IMR-90 (cell line): ENCODE results near the gene SCN4A. TPM values are rescaled to one million over a fixed set of nuclear protein-coding genes. Genes with fewer than 3 reads are reported as not detected.
"Not testable (repeated sequence)": the region's sequence is repeated elsewhere in the genome, so short reads cannot be mapped to it uniquely, and the experiment has no call there.

ENCODE experiments used
- ATAC-seq: fragments of 200-7000 bp; cut with Tn5 transposase; 2 replicates; pipeline ENCODE4 v1.9.1; 2020; ENCODE audit warnings: low read depth, mild to moderate bottlenecking, moderate library complexity
- BruUV-seq: library from RNA; stranded (reverse); fragments of 400-500 nt; replicated peaks from 2 replicates; lab custom pipeline; 2021; lab: Mats Ljungman, UMichigan
- CTCF ChIA-PET: fragments of 300-600 bp; formaldehyde crosslinking; extraction: SDS; loops from one replicate; lab custom pipeline; 2021; ENCODE audit warnings: antibody characterized with exemption; lab: Yijun Ruan, JAX
- POLR2A ChIA-PET: fragments of 300-600 bp; sonication (Branson Sonifier 250); formaldehyde crosslinking; loops from one replicate; lab custom pipeline; 2022; ENCODE audit warnings: antibody characterized with exemption; ENCODE audit not compliant: unreplicated experiment; lab: Charles Lee
- DNase-seq: peaks from one replicate; pipeline ENCODE4 v3.0.0; 2013
- H2AFZ ChIP-seq: replicated peaks from 2 replicates; pipeline ENCODE3; 2013; ENCODE audit warnings: low read length, mild to moderate bottlenecking; ENCODE audit not compliant: poor library complexity
- H2AK5ac ChIP-seq: 2 replicates; pipeline ENCODE4 v1.6.1; 2013; ENCODE audit warnings: low read depth, low read length, inconsistent platforms
- H2AK9ac ChIP-seq: replicated peaks from 2 replicates; pipeline ENCODE3; 2013; ENCODE audit warnings: mild to moderate bottlenecking, low read depth, low read length, moderate library complexity; ENCODE audit not compliant: poor library complexity
- H2BK120ac ChIP-seq: 2 replicates; pipeline ENCODE4 v1.6.1; 2013; ENCODE audit warnings: low read depth, low read length, inconsistent platforms
- H2BK15ac ChIP-seq: 3 replicates; pipeline ENCODE4 v1.6.1; 2013; ENCODE audit warnings: low read depth, low read length, inconsistent platforms
- H2BK20ac ChIP-seq: 2 replicates; pipeline ENCODE4 v1.6.1; 2013; ENCODE audit warnings: low read depth, mild to moderate bottlenecking, inconsistent platforms, low read length, moderate library complexity
- H2BK5ac ChIP-seq: 2 replicates; pipeline ENCODE4 v1.6.1; 2013; ENCODE audit warnings: mild to moderate bottlenecking, low read depth, low read length, inconsistent platforms; ENCODE audit not compliant: poor library complexity, severe bottlenecking
- H3K14ac ChIP-seq: replicated peaks from 2 replicates; pipeline ENCODE4 v1.6.1; 2013; ENCODE audit warnings: low read depth, low read length, inconsistent platforms
- H3K18ac ChIP-seq: 2 replicates; pipeline ENCODE4 v1.6.1; 2013; ENCODE audit warnings: low read depth, low read length, control low read depth
- H3K23ac ChIP-seq: 2 replicates; pipeline ENCODE4 v1.6.1; 2013; ENCODE audit warnings: low read depth, low read length, inconsistent platforms
- H3K27ac ChIP-seq: 2 replicates; pipeline ENCODE4 v1.5.1; 2013; ENCODE audit warnings: mild to moderate bottlenecking, control low read depth, low read length; ENCODE audit not compliant: insufficient read depth
- H3K27me3 ChIP-seq: 2 replicates; pipeline ENCODE4 v1.6.1; 2013; ENCODE audit warnings: low read length; ENCODE audit not compliant: control insufficient read depth, insufficient read depth
- H3K36me3 ChIP-seq: 2 replicates; pipeline ENCODE4 v1.6.1; 2013; ENCODE audit warnings: low read length, mixed read lengths; ENCODE audit not compliant: control insufficient read depth, insufficient read depth
- H3K4ac ChIP-seq: 2 replicates; pipeline ENCODE4 v1.6.1; 2013; ENCODE audit warnings: low read depth, low read length, inconsistent platforms
- H3K4me1 ChIP-seq: 2 replicates; pipeline ENCODE4 v1.6.1; 2013; ENCODE audit warnings: low read length, mixed read lengths; ENCODE audit not compliant: control insufficient read depth, insufficient read depth
- H3K4me2 ChIP-seq: 2 replicates; pipeline ENCODE4 v1.6.1; 2013; ENCODE audit warnings: low read depth, mild to moderate bottlenecking, control low read depth, low read length, moderate library complexity
- H3K4me3 ChIP-seq: 2 replicates; pipeline ENCODE4 v1.5.1; 2013; ENCODE audit warnings: low read depth, mild to moderate bottlenecking, control low read depth, low read length, moderate library complexity; ENCODE audit not compliant: insufficient read depth
- H3K56ac ChIP-seq: 2 replicates; pipeline ENCODE4 v1.6.1; 2013; ENCODE audit warnings: low read length, inconsistent platforms; ENCODE audit not compliant: insufficient read depth; ENCODE audit errors: extremely low read depth
- H3K79me1 ChIP-seq, 2 experiments: 2 replicates each; pipeline ENCODE4 v1.6.1; 2013; ENCODE audit warnings: low read length in 2 of 2, inconsistent platforms in 1 of 2, low read depth in 1 of 2
- H3K9ac ChIP-seq: 2 replicates; pipeline ENCODE4 v1.6.1; 2013; ENCODE audit warnings: low read depth, low read length, control low read depth
- H3K9me1 ChIP-seq: 2 replicates; pipeline ENCODE4 v1.6.1; 2013; ENCODE audit warnings: low read length, inconsistent platforms; ENCODE audit not compliant: insufficient read depth
- H3K9me3 ChIP-seq: 2 replicates; pipeline ENCODE4 v1.6.1; 2013; ENCODE audit warnings: low read length; ENCODE audit not compliant: control insufficient read depth, insufficient read depth
- H4K20me1 ChIP-seq: 2 replicates; pipeline ENCODE4 v1.6.1; 2013; ENCODE audit warnings: low read length, inconsistent platforms; ENCODE audit not compliant: insufficient read depth
- H4K5ac ChIP-seq: 2 replicates; pipeline ENCODE4 v1.6.1; 2013; ENCODE audit warnings: mild to moderate bottlenecking, low read depth, low read length, control low read depth
- H4K8ac ChIP-seq, 2 experiments: 2 replicates each; pipeline ENCODE4 v1.6.1; 2013; ENCODE audit warnings: low read depth in 2 of 2, low read length in 2 of 2, control low read depth in 1 of 2, inconsistent platforms in 1 of 2
- H4K91ac ChIP-seq: 2 replicates; pipeline ENCODE4 v1.6.1; 2013; ENCODE audit warnings: low read depth, low read length, inconsistent platforms; ENCODE audit not compliant: insufficient read depth
- WGBS, 2 experiments: methylation state at CpG; one replicate each; pipeline versions ENCODE4 v1.1.5 to v1.1.7; 2013; ENCODE audit warnings: missing lambda C conversion rate in 2 of 2; ENCODE audit not compliant: insufficient read length in 1 of 2; ENCODE audit errors: extremely low coverage in 2 of 2; 5-methylcytosine and 5-hydroxymethylcytosine counted together
- dilution Hi-C: fragments of 300-500 bp; cut with HindIII; formaldehyde crosslinking; loops from one replicate; pipeline ENCODE4 v1.14.3; 2018; ENCODE audit warnings: low sequenced_read_pairs; ENCODE audit not compliant: unreplicated experiment
- in situ Hi-C: fragments of 300-500 bp; cut with MboI; formaldehyde crosslinking; loops from 3 replicates; pipeline ENCODE4 v1.14.3; 2019; ENCODE audit warnings: low sequenced_read_pairs, inconsistent platforms, mixed read lengths
- intact Hi-C: fragments of 100-400 bp; cut with micrococcal nuclease; formaldehyde crosslinking; loops from 2 replicates; pipeline ENCODE4 v1.10.0; 2022
- polyA plus RNA-seq, 3 experiments: library from polyadenylated mRNA; depleted of rRNA; stranded (reverse); fragments of >200 nt; gene quantifications; 2 replicates each; pipeline ENCODE4 v1.2.3, GENCODE V29; 2012; ENCODE audit warnings: low replicate concordance in 1 of 3
- total RNA-seq: library from RNA; depleted of rRNA; stranded (reverse); fragments of >200 nt; gene quantifications from 2 replicates; pipeline ENCODE4 v1.2.3, GENCODE V29; 2012
- TF ChIP-seq, protein P1 (sequence below): conservative IDR thresholded peaks from 2 replicates; pipeline ENCODE4 v1.5.1; 2012; ENCODE audit warnings: mild to moderate bottlenecking, low read depth, low read length, improper control_type of control experiment

SCN4A gene
- total and polyA plus RNA-seq, 2 of the 4 experiments (the other 2 are of a cell fraction): not detected

DNA sequence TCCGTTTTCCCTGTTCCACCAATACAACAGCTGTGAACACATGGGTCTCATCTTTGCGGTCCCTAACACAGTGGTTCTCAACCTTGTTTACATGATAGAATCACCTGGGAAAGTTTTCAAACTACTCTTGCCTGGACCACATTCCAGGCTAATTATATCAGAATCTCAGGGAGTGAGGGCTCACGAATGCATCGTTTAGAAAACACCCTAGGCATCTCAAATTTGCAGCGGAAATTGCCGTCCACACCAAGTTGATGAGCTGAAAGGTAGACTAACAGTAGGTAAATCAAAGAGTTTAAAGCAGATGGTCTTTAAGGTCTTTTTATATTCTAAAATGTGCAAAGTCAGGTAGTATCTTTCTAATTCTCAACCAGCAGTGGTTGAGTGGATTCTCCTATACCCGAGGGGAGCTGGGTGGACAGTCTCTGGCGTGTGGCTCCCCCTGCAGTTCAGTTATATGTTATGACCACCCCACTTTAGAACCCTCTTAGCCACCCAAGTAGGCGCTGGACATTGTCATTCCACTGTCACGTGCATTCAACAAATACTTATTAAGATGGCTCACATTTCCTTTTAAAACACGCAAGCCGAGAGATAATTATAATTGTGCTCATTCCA lies 65.4 kb downstream of the SCN4A start:
- H3K23ac ChIP-seq, H3K9me3 ChIP-seq, intact Hi-C loops, H3K27ac ChIP-seq, H4K8ac ChIP-seq, H3K4me1 ChIP-seq, H3K56ac ChIP-seq, H3K9ac ChIP-seq, H4K91ac ChIP-seq, H2AK9ac ChIP-seq, H3K14ac ChIP-seq, H3K18ac ChIP-seq, H2AFZ ChIP-seq, H3K4me3 ChIP-seq, H3K4ac ChIP-seq, H2BK20ac ChIP-seq, H2BK5ac ChIP-seq, H4K20me1 ChIP-seq, dilution Hi-C loops, H3K36me3 ChIP-seq, BruUV-seq, H3K9me1 ChIP-seq, H3K79me1 ChIP-seq, H2BK120ac ChIP-seq, POLR2A ChIA-PET, H4K5ac ChIP-seq, H2BK15ac ChIP-seq, in situ Hi-C loops, H3K4me2 ChIP-seq, H2AK5ac ChIP-seq: not testable (repeated sequence)
- DNase-seq (peak; percentile 8), ATAC-seq (peak; percentile 81)
- WGBS, 2 experiments: no CpG with 5 or more reads among the region's 12 CpGs
- CTCF ChIA-PET: interaction anchor here (0.8 kb wide), 1 partner anchor 38 kb away, joined by 3 read pairs; no protein-coding TSS in a partner anchor
- peaks cover 44% of the 10 kb centered on the region for H3K27me3 ChIP-seq
- TF ChIP-seq, protein P1, sequence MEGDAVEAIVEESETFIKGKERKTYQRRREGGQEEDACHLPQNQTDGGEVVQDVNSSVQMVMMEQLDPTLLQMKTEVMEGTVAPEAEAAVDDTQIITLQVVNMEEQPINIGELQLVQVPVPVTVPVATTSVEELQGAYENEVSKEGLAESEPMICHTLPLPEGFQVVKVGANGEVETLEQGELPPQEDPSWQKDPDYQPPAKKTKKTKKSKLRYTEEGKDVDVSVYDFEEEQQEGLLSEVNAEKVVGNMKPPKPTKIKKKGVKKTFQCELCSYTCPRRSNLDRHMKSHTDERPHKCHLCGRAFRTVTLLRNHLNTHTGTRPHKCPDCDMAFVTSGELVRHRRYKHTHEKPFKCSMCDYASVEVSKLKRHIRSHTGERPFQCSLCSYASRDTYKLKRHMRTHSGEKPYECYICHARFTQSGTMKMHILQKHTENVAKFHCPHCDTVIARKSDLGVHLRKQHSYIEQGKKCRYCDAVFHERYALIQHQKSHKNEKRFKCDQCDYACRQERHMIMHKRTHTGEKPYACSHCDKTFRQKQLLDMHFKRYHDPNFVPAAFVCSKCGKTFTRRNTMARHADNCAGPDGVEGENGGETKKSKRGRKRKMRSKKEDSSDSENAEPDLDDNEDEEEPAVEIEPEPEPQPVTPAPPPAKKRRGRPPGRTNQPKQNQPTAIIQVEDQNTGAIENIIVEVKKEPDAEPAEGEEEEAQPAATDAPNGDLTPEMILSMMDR: peak; percentile 25; the same call in 1 of the 2 replicates

DNA sequence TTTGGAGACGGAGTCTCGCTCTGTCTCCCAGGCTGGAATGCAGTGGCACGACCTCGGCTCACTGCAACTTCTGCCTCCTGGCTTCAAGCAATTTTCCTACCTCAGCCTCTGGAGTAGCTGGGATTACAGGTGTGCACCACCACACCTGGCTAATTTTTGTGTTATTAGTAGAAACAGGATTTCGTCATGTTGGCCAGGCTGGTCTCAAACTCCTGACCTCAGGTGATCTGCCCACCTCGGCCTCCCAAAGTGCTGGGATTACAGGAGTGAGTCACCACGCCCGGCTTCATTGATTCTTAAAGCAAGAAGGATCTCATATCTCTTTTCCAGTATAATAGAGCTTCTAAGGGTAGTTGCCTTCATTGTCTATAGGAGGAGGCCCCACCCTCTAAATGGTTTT lies 67.9 kb downstream of the SCN4A start:
- H2BK5ac ChIP-seq, DNase-seq, H4K91ac ChIP-seq, H3K9me3 ChIP-seq, in situ Hi-C loops, H3K79me1 ChIP-seq, dilution Hi-C loops, H2BK15ac ChIP-seq, H2AK5ac ChIP-seq, H2AFZ ChIP-seq, H3K9me1 ChIP-seq, H3K4me3 ChIP-seq, POLR2A ChIA-PET, H4K8ac ChIP-seq, ATAC-seq, H3K27ac ChIP-seq, H3K4ac ChIP-seq, BruUV-seq, H3K18ac ChIP-seq, H2BK20ac ChIP-seq, H3K4me1 ChIP-seq, H4K20me1 ChIP-seq, intact Hi-C loops, H2BK120ac ChIP-seq, H3K14ac ChIP-seq, H3K23ac ChIP-seq, H3K56ac ChIP-seq, H4K5ac ChIP-seq, H3K36me3 ChIP-seq, H3K9ac ChIP-seq, H2AK9ac ChIP-seq, H3K4me2 ChIP-seq: not testable (repeated sequence)
- H3K27me3 ChIP-seq: peaks cover 36% of the 10 kb centered on the region
- no CpG with 5 or more reads among the region's 8 CpGs for WGBS, 2 experiments
- CTCF ChIA-PET: interaction anchor here (0.6 kb wide), 1 partner anchor 409 kb away, joined by 3 read pairs; no protein-coding TSS in a partner anchor
